Stimulated activated naive CD4-positive, alpha-beta T cell treated with Interleukin-2 at 50 U/mL for 16 hours (primary cell): Measurements from ENCODE around the gene JAM3.
"Not testable (repeated sequence)": the region's sequence is repeated elsewhere in the genome, so short reads cannot be mapped to it uniquely, and the experiment has no call there.

Experiments
- DNase-seq: peaks from one replicate; lab custom pipeline; 2025; lab: John Stamatoyannopoulos, UW

The JAM3 gene

DNA sequence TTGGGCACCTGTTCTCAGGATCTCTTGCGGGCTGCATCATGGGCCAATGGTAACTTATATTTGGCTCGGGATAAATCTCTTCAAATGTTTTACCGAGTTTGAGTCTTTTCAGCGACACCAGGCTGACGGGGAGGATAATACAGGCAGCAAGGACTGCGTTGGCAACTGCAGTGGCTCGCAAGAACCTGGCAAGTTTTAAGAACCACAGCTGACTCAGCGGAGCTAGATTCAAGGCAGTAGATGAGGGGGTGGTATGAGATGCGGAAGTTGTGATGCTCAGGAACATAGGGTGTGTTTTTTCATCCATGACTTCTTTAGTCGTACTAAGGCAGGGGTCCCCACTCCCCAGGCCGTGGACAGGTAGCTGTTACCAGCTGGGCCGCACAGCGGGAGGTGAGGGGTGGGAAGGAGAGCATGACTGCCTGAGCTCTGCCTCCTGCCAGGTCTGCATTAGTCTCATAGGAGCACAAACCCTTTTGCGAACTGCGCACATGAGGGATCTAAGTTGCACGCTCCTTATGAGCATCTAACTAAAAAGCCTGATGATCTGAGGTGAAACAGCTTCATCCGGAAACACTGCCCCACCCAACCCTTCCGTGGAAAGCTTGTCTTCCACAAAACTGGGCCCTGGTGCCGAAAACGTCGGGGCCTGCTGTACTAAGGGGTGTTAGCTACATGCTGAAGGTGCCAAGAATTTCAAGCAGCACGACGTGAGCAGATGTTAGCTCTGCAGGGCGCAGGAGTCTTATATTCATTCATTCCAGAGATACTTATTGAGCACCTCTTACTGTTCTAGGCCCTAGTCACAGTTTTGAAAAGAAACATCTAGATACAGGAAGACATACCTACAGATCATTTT is 6.4 kb upstream of the JAM3 start:
- no peak for DNase-seq

DNA sequence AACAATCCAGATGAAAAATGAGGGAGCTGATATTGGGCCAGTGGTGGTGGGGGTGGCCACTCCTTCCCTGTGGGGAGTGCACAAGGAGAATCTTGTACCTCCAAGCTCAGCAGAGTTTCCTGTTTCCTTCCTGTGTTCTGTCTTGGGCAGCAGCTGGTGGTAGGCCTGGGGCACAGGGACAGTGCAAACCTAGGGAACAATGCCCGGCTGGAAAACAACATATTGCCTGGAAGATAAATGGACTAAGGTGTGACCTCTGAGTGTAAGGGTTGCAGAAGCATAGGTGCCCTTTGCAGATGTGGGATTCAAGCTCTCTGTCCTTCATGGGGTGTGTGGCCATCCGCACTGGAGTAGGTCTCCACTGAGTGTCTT is 5.8 kb upstream of the JAM3 start:
- no peak for DNase-seq

DNA sequence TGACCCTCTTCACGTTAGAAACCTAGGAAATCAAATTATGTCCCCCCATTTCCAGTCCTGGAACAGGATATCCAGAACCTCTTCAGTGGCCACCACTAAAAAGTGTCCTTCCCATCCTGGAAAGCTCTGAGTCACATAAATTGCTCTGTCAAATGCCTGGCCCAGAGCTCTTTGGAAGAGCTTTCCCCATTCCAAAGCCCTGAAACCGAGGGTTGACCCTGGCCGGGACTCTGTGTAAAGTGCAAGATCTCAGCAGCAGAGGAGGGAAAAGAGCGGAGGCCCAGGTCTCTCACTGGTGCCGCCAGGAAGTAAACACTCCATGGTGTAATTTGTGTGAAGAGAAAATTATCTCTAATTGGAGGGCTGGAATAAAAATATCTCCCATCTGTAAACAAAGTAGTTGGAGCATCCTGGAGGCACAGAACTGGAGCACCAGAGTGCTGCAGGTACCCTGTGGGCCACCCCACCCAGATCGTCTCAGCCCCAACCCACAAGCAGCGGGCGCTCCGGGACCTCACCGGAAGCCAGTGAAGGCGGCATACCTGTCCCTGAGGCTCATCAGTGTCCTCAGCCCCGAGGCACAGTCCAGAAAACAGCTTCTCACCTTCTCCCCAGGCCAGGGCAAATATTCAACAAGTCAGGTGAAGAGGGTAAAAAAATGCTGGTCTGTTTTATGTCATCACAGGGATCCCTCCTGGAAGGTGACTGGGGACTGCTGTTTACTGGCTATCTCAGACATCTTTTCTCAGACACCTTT is 4.7 kb upstream of the JAM3 start:
- DNase-seq: no peak

DNA sequence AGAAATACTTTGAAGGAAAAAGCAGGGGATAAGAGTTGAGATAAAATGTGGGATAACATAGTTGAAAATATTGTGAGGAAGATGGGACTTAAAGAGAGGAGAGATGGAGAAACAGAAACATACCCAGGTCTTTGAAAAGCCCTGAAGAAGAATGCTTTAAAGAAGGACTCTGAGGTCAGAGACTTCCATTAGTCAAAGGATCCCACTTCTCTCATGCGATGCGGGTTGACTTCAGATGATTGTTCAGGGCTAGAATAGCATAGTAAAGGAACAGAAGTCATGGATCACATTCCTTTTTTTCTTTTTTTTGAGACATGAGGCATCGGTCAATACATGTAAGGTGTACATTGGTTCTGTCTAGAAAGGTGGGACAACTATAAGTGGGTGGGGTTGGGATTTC is 3.5 kb upstream of the JAM3 start:
- no peak for DNase-seq

DNA sequence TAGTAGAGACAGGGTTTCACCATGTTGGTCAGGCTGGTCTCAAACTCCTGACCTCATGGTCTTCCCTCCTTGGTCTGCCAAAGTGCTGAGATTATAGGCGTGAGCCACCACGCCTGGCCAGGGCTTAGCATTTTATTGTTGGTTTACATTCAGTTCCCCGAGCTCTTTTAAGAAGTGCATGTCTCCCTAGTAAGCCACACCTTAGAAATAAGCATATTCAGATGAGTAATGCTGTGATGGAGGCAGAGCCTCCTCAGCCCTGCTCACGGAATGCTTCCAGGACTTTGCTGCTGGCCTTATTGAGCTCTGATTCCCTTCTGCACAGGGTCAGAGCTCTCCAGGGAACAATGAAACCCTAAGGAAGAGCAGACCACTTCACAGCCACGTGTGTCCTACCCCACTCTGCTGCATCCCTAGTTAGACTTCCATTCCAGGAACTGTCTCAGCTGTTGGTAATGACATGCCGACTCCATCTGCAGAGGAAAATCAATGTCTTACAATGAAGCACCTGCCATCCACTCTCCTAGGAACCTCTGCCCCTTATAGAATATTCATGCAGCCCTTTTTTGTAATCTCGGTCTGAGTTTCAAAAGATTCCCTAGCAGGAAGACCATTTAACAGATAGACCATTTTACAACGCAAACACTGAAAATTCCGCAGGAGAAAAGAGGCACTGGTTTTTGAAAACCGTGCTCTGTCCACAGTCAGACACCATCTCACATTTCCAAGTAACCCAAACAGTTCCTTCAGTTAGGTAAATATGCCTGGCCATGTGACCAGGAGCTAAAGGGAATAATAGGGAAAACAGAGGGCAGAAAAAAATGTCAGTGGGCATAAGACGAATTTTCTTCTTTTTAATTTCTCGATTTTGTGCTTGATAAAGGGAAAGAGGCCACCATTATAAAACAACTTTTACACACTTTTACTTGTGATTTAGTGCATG is 1.7 kb upstream of the JAM3 start:
- DNase-seq: no peak

DNA sequence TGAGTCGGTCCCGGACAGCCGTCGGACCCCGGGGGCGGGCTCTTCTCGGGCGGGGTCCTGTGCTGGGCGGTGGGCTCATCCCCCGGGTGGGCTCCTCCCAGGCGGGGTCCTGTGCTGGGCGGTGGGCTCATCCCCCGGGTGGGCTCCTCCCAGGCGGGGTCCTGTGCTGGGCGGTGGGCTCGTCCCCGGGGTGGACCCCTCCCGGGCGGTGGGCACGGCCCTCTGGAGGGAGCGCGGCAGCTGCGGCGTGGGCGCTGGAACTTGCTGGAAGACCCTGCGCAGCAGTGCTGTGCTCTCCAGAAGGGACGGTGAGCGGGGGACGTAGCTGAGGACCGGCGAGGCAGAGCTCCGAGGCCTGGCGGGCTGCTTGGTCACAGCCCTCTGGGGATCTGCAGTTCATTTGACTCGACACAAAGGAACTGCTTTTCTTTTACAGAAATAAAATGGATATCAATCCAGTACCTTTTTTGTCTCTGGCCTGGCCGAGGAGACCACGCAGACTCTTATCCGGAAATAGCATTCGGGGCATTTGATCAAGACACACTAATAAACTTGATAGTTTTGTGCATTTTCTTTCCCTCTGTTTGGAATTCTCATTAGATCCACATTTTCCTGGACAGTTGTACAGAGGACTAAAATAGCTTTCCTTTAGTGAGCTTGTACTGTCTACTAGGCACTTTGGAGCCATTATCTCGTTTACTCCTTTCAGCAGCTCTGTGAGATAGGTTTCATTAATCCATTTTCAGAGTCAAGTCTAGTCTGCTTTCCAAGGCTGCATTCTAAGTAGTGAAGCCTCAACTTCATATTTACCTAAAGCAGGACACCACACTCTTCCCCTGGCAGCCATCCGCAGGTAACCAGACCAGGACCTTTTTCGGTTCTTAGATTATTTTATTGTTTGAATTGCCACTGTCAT is 812 bp downstream of the JAM3 start:
- DNase-seq: no peak

DNA sequence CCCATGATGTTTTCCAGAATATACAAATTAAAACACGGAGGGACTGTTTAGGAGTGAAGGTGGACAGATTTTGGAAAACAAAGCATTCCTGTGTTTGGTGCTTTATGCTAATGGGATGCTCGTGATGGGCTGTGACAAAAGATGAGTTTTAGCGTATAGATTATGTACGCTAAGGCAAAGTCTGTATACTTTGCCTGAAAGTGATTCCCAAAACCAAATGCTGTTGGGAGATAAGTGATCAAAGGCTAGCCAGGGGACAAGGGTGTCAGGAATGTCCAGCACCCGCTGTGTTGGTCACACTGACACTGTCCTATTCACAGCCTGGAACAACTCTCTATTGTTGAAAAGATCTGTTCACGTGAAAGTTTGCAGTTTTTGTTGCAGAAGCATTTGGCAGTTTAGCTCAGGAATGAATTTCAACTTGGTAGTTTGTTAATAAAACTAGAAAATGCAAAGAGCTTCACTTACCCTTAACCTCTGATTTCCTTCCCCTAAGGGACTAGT is 1.5 kb downstream of the JAM3 start:
- no peak for DNase-seq

DNA sequence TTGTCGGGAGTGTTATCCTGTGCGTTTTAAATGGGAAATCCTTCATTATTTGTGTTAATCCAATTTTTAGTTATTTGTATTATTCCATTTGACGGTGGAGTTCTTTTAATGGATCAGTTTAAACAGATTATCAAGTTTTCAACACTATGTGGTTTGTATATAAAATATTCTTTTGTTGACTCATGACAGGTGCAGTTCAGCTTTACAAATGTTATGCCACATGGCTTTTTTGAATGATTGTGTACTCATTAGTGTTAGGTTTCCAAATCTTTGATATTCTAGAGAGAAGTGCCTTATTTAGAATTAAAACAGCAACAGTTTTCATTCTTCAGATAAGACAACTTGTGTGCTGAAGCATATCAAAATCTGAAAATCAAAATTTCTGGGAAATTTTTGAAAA is 2.4 kb downstream of the JAM3 start:
- DNase-seq: no peak

DNA sequence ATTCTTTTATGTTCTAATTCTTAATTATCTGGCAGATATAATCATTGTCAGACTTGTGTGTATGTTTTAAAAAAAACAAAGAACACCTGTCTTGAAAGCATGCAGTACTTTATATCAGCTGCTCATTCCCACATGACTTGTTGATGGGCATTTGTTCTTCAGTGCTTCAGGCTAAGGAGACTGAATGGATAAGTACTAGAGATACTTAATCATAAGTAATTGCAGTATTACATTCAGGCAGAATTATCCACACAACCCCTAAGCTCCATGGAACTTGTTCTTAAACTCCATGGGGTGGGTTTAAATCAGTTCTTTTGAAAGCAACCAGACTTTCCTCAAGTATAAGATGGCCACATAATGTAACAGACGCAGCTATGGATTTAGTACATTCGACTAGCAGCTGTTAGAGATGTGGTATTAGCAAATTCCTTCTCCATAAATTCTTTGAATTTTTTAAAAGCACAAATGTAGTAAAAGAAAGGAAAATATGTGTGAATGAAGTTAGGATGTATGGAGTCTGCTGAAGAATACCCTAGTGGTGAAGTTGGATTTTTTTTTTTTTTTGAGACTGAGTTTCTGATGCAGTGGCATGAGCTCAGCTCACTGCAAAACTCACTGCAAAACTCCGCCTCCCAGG is 3.0 kb downstream of the JAM3 start:
- DNase-seq: no peak

DNA sequence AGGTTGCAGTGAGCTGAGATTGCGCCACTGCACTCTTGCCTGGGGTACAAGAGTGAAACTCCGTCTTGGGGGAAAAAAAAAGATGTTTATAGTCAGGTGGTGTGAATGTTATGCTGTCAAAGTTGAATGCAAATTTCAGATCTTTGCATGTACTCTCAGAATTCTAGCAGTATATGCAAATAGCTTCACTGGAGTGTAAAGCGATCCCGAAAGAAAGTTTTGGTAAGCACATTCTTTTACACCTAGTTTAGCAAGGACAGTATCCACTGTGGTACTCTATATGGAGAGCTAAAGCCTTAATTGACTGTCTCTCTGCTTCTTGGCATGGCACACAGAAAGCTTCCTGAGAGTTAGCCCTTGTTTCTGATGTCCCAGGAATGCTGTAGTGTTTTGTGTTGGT is 4.0 kb downstream of the JAM3 start:
- no peak for DNase-seq

DNA sequence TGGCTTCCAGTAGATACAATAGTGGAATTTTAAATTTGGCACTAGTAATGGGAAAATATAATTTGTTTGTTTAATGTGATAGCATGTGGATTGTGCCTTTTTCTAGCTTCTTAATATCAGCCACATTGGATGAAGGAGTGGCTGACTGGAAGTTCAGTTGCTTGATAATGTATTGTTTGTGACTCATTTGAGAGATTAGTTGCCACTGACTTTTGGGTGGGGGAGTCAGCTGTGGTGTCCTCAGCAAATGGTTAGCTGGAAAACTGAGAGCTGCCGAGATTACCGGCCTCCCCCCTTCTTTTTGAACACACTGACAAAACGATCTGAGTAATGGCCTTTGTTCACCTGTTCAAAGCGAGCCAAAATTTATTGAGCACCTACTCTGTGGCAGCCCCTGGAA is 5.5 kb downstream of the JAM3 start:
- DNase-seq: no peak

DNA sequence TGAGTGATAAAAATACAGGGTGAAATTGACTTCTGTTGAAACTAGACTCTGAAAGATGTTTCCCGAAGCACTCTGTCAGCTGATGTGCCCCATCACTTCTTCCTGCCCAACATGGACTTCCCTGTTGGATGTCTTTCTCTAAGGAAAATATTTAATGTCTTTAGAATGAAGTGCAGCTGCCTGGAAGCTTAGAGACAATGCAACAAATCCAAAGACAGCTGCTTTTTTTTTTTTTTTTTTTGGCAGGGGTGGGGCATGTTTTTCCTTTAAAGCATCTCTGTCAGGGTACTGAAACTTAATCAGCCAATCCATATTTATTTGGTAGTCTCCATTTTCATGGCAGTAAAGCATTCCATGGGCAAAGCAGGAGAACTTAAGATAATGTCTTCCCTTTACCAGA is 5.9 kb downstream of the JAM3 start:
- DNase-seq: no peak

DNA sequence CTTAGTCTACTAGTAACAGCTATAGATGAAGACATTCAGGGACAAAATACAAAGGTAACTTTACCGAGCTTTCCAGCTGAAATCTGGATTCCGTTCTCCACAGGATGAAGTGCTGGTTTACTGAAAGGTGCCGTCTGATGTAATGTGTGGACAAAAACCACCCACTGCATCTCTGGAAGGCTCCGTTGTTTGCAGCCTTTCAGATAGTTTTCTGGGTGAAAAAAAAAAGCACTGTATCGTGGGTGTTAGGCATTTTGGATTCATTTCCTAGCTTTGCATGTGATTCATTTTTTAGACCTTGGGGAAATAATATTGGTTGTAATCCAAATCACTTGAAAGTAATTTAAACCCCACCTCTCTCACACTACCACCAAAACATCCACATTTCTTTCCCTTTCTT is 10.4 kb downstream of the JAM3 start:
- no peak for DNase-seq

DNA sequence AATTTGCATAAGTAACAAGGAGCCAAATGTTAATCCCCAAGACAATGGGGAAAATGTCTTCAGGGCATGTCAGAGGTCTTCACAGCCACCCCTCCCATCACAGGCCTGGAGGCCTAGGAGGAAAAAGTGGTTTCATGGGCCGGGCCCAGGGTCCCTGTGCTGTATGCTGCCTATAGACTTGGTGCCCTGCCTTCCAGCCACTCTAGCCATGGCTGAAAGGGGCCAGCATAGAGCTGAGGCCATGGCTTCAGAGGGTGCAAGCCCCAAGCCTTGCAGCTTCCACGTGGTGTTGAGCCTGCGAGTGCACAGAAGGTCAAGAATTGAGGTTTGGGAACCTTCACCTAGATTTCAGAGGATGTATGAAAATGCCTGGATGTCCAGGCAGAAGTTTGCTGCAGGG is 12.4 kb downstream of the JAM3 start:
- not testable (repeated sequence) for DNase-seq

DNA sequence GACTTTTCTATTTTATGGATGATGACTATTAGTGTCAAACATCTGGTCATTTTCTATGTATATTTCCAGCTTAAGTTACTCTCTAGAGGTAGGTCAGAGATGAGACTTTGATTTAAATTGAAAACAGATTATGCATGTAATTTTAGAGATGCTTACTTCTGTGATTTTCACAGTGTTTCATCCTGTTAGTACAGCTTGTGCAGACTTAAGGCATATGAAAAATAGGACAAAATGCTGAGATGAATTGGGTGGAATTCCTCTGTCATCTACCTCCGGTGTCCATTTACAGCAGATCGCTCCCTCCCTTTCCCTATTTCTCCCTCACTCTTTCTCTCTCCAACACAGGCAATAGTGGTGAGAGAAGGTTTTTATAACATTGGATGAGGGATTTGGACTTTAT is 14.1 kb downstream of the JAM3 start:
- no peak for DNase-seq

DNA sequence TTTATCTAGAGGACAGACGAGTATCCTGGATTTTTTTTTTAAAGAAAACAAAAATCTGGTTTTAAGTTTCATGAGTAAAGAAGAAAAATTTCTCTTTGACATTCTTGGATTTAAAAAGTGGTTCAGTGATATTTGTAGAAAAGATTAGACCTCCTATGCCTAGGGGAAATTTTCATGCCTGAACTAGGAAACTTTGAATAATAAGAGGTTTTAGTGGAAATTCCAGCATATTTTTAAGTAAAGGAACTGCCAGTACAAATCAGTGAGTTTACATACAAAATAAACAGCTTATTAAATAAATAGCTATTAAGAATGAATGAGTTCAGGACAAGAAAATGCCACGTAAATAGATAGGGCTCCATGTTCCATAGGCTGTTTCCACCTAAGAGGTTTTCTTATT is 17.5 kb downstream of the JAM3 start:
- no peak for DNase-seq

DNA sequence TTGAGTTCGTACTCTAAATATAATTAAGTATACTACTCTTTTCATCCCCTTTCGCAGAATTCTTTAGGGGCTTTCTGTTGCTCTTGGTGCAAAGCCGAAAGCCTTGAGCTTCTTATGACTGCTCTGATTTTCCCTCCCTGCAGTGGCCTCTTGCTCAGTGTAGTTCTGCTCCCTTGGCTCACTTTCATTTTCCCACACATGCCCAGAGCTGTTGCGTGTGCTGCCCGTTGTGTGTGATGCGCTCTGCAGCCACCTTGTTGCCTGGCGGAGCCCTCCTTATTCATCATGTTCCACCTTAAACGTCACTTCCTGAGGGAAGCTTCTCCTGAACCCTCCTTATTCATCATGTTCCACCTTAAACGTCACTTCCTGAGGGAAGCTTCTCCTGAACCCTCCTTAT is 23.1 kb downstream of the JAM3 start:
- not testable (repeated sequence) for DNase-seq

DNA sequence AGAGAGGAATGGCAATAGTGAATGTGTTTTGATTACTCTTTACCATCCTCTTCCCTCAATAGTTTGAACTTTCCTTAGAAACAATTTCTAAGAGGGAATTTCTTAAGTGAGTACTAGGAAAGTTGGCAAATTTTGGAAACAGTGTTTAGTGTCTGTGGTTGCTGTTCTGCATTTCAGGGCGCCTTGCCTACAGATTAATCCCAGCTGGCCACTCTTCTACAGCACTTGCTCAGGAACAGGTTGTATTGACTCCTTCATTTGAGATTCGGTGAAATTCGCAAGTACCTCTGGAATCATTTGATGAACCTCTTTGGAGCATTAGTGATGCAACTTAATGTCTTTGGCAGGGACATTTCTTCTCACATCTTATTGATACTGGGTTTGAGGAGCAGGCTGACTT is 28.3 kb downstream of the JAM3 start:
- no peak for DNase-seq

DNA sequence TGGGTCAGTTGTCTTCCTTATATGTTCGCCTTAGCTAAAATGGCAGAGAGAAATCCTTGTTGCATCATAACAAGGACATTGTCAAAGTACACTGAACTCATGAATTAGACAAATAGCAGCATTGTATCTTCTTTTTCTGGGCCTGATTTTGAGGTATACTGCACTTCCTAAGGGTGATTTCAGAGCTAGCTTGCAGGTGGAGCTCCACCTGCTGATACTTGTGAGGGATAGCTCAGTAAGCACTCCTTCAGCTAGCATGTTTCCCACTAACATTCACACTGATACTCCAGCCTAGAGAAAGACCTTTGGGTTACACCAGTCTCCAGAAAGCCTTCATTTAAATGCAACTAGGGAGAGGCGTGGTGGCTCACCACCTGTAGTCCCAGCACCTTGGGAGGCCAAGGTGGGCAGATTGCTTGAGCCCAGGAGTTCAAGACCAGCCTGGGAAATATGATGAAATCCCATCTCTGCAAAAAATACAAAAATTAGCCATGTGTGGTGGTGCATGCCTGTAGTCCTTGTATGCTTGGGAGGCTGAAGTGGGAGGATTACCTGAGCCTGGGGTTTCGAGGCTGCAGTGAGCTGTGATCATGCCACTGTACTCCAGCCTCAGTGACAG is 29.8 kb downstream of the JAM3 start:
- DNase-seq: no peak

DNA sequence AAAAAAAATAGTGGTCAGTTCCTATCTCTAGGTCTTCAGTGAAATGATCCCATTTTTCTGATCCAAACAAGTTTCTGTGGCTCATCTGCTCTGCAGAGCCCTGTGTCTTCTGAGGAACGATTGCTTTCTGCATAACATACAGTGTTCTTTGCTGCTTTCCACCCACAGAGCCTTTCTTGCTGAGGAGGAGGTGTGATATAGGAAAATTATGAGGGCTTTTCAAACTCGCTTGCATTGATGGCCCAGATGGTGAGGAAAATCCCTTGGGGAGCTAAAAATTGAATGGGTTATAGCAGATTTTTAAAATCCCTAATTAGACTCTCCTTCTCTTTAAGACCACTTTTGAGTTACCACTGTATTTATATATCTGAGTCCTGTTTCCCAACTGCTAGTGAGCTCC is 31.3 kb downstream of the JAM3 start:
- DNase-seq: no peak
